ENCODE data around the gene RPL34. TPM values are rescaled to one million over a fixed set of nuclear protein-coding genes. Genes with fewer than 3 reads are reported as not detected.
A peak's percentile ranks its signal among the peaks of the same experiment; 100 is the strongest.

The RPL34 gene
- 488 TPM for total RNA-seq (2021; ENCODE audit: unreplicated experiment)
- polyA plus RNA-seq (2012; ENCODE audit: insufficient read length) = 477 TPM
- Bru-seq, nascent RNA = percentile 97 among the genes with signal in this experiment
- percentile 87 among the genes with signal in this experiment for BruChase-seq, experiment 1, labeled RNA remaining after a 2-hour chase
- percentile 92 among the genes with signal in this experiment for BruChase-seq, experiment 2, labeled RNA remaining after a 6-hour chase
- long read RNA-seq, transcript RPL34-201 (5 exons, 529 nt) = minor isoform, 9 of 363 reads
- long read RNA-seq, transcript RPL34-206 (2 exons, 629 nt) = minor isoform, 64 of 363 reads
- long read RNA-seq, transcript RPL34-202 (5 exons, 441 nt) = major isoform, 191 of 363 reads
- long read RNA-seq, partial matches to known transcripts = 91 of 363 reads
- long read RNA-seq, other reads (novel, unspliced or antisense) = 8 of 363 reads

- H3K9me3 ChIP-seq (ENCODE audit: control insufficient read depth, insufficient read depth, low read depth, low read length) = no peaks in the 10 kb centered on the region
- CTCF ChIA-PET = no interaction called here
- intact Hi-C loops (cut with micrococcal nuclease; ENCODE audit: unreplicated experiment) = no loop called here
- POLR2A ChIA-PET = interaction anchor here (0.6 kb wide), 1 partner anchor 45 kb away, joined by 4 read pairs; no protein-coding TSS in a partner anchor
- ATAC-seq (peak; percentile 100), DNase-seq (ENCODE audit: low read depth, low spot score) (peak; percentile 94)
- H3K27ac ChIP-seq (ENCODE audit: low read length) = peak within 1 kb of the TSS; percentile 98
- H3K4me3 ChIP-seq (ENCODE audit: low read depth in 2 of 2, low read length in 2 of 2) = peak within 1 kb of the TSS; percentile 95 to 99
- no TSS peak for BruUV-seq (replicated peaks)
- TF ChIP-seq TCF7L2 (IDR thresholded peaks at IDR 0.05; ENCODE audit: low read depth, low read length) = peak; percentile 78
- TF ChIP-seq, protein P1, sequence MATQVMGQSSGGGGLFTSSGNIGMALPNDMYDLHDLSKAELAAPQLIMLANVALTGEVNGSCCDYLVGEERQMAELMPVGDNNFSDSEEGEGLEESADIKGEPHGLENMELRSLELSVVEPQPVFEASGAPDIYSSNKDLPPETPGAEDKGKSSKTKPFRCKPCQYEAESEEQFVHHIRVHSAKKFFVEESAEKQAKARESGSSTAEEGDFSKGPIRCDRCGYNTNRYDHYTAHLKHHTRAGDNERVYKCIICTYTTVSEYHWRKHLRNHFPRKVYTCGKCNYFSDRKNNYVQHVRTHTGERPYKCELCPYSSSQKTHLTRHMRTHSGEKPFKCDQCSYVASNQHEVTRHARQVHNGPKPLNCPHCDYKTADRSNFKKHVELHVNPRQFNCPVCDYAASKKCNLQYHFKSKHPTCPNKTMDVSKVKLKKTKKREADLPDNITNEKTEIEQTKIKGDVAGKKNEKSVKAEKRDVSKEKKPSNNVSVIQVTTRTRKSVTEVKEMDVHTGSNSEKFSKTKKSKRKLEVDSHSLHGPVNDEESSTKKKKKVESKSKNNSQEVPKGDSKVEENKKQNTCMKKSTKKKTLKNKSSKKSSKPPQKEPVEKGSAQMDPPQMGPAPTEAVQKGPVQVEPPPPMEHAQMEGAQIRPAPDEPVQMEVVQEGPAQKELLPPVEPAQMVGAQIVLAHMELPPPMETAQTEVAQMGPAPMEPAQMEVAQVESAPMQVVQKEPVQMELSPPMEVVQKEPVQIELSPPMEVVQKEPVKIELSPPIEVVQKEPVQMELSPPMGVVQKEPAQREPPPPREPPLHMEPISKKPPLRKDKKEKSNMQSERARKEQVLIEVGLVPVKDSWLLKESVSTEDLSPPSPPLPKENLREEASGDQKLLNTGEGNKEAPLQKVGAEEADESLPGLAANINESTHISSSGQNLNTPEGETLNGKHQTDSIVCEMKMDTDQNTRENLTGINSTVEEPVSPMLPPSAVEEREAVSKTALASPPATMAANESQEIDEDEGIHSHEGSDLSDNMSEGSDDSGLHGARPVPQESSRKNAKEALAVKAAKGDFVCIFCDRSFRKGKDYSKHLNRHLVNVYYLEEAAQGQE (IDR thresholded peaks at IDR 0.05; ENCODE audit: insufficient read depth in 1 of 2, low read depth in 2 of 2, low read length in 1 of 2) = 0 out of 4 replicates have a peak, but pooled peaks of 1 of the 2 experiments have one; percentile 31
- TF ChIP-seq POLR2AphosphoS5 (IDR thresholded peaks at IDR 0.05; ENCODE audit: low read depth, low read length) = peak; percentile 96
- TF ChIP-seq, protein P2, sequence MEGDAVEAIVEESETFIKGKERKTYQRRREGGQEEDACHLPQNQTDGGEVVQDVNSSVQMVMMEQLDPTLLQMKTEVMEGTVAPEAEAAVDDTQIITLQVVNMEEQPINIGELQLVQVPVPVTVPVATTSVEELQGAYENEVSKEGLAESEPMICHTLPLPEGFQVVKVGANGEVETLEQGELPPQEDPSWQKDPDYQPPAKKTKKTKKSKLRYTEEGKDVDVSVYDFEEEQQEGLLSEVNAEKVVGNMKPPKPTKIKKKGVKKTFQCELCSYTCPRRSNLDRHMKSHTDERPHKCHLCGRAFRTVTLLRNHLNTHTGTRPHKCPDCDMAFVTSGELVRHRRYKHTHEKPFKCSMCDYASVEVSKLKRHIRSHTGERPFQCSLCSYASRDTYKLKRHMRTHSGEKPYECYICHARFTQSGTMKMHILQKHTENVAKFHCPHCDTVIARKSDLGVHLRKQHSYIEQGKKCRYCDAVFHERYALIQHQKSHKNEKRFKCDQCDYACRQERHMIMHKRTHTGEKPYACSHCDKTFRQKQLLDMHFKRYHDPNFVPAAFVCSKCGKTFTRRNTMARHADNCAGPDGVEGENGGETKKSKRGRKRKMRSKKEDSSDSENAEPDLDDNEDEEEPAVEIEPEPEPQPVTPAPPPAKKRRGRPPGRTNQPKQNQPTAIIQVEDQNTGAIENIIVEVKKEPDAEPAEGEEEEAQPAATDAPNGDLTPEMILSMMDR (IDR thresholded peaks at IDR 0.05) = no peak
- no peak for TF ChIP-seq SIN3A (IDR thresholded peaks at IDR 0.05; ENCODE audit: borderline replicate concordance, insufficient read depth, low read depth, low read length)
- H3K27me3 ChIP-seq (ENCODE audit: control insufficient read depth, insufficient read depth, low read length) = no peaks in the 10 kb centered on the region
- peaks cover 35% of the 10 kb centered on the region for H3K36me3 ChIP-seq (ENCODE audit: control insufficient read depth, insufficient read depth, low read length)
- in situ Hi-C loops (cut with HindIII; ENCODE audit: low pct_unique_long_range_greater_than_20kb, low sequenced_read_pairs) = no loop called here
- H3K4me1 ChIP-seq (ENCODE audit: control insufficient read depth, insufficient read depth, low read length) = peaks cover 7% of the 10 kb centered on the region
Measured at GRCh38 chr4:108620101-108620932, at the start of gene RPL34. TSS of gene RPL34 (plus strand) at chr4:108620576. CDS start at chr4:108621960, 1,384 bp downstream.

- Histone ChIP-seq H3K27ac (ENCODE audit: low read length) (no peak overlapping the region), H3K27me3 (ENCODE audit: control insufficient read depth, insufficient read depth, low read length) (peaks cover 4% of the 10 kb centered on the region; the same call in 1 of the 2 replicates), H3K36me3 (ENCODE audit: control insufficient read depth, insufficient read depth, low read length) (no peaks in the 10 kb centered on the region), H3K4me1 (ENCODE audit: control insufficient read depth, insufficient read depth, low read length) (no peaks in the 10 kb centered on the region), H3K9me3 (ENCODE audit: control insufficient read depth, insufficient read depth, low read depth, low read length) (no peaks in the 10 kb centered on the region), H3K4me3 (ENCODE audit: low read depth in 2 of 2, low read length in 2 of 2) (no peak overlapping the region)
- no TSS peak for BruUV-seq (replicated peaks)
- intact Hi-C loops (cut with micrococcal nuclease; ENCODE audit: unreplicated experiment) (loop anchor here (5.0 to 10.0 kb wide), 2 partner anchors 506 to 554 kb away; no protein-coding TSS in a partner anchor), in situ Hi-C loops (cut with HindIII; ENCODE audit: low pct_unique_long_range_greater_than_20kb, low sequenced_read_pairs) (no loop called here)
- ChIA-PET POLR2A (interaction anchor here (0.6 kb wide), 1 partner anchor 507 kb away, joined by 5 read pairs; no protein-coding TSS in a partner anchor), CTCF (no interaction called here)
- no peak for TF ChIP-seq POLR2AphosphoS5 (IDR thresholded peaks at IDR 0.05; ENCODE audit: low read depth, low read length)
- TF ChIP-seq, protein P1 (IDR thresholded peaks at IDR 0.05; ENCODE audit: insufficient read depth in 1 of 2, low read depth in 2 of 2, low read length in 1 of 2) = no peak
- no peak for TF ChIP-seq TCF7L2 (IDR thresholded peaks at IDR 0.05; ENCODE audit: low read depth, low read length)
- no peak for TF ChIP-seq SIN3A (IDR thresholded peaks at IDR 0.05; ENCODE audit: borderline replicate concordance, insufficient read depth, low read depth, low read length)
- ATAC-seq (no peak), DNase-seq (ENCODE audit: low read depth, low spot score) (no peak)
Measured at GRCh38 chr4:108570993-108571569, 49.3 kb upstream of the RPL34 start.

Data from Panc1 (cell line).